ENCODE measurements around the gene ZC3H4. TPM values are rescaled to one million over a fixed set of nuclear protein-coding genes. Genes with fewer than 3 reads are reported as not detected.
"Not testable (repeated sequence)": the region's sequence is repeated elsewhere in the genome, so short reads cannot be mapped to it uniquely, and the experiment has no call there.

ZC3H4 gene
- total and polyA plus RNA-seq, 8 donors, result 4.7 to 78.5 (median 20.2) TPM

- intact Hi-C loops (cut with DNase I; ENCODE audit: low total_unique reads), result no loop called here
- no peak for DNase-seq
- peaks cover 42 to 81% (median 61%) of the 10 kb centered on the region in 4 donors for H3K4me1 ChIP-seq
- H3K36me3 ChIP-seq, result peaks cover 0 to 8% (median 0%) of the 10 kb centered on the region in 4 donors
- WGBS, 5 donors, result 61 to 85% (median 75%) methylated on average over 2 of the region's 2 CpGs
- H3K27ac ChIP-seq, result peak overlapping the region; percentile 83 to 100 (median 100)
- no peaks in the 10 kb centered on the region for H3K27me3 ChIP-seq
- H3K9me3 ChIP-seq, result no peaks in the 10 kb centered on the region
- TF ChIP-seq EP300 (IDR thresholded peaks at IDR 0.05) (no peak), CTCF (IDR thresholded peaks at IDR 0.05) (no peak), POLR2AphosphoS5 (IDR thresholded peaks at IDR 0.05) (no peak), POLR2A (IDR thresholded peaks at IDR 0.05) (no peak)
- no peak overlapping the region for H3K4me3 ChIP-seq
Measured at GRCh38 chr19:47106821-47107201, 6.8 kb downstream of the ZC3H4 start.

- WGBS, 5 donors, result 55 to 83% (median 65%) methylated on average over 2 of the region's 2 CpGs
- Histone ChIP-seq H3K9me3 (no peaks in the 10 kb centered on the region), H3K4me1 (peaks cover 42 to 86% (median 64%) of the 10 kb centered on the region in 4 donors), H3K4me3 (no peak overlapping the region), H3K27me3 (no peaks in the 10 kb centered on the region), H3K36me3 (peaks cover 0 to 8% (median 0%) of the 10 kb centered on the region in 4 donors), H3K27ac (peak overlapping the region in 4 of 5 donors; percentile 99 to 100 (median 100))
- intact Hi-C loops (cut with DNase I; ENCODE audit: low total_unique reads), result no loop called here
- TF ChIP-seq EP300 (IDR thresholded peaks at IDR 0.05) (no peak), CTCF (IDR thresholded peaks at IDR 0.05) (no peak), POLR2A (IDR thresholded peaks at IDR 0.05) (no peak), POLR2AphosphoS5 (IDR thresholded peaks at IDR 0.05) (no peak)
- DNase-seq, result no peak
Measured at GRCh38 chr19:47105874-47106273, 7.7 kb downstream of the ZC3H4 start.

GRCh38 chr19:47104680-47105079 lies 8.9 kb downstream of the ZC3H4 start:
- peaks cover 38 to 83% (median 60%) of the 10 kb centered on the region in 4 donors for H3K4me1 ChIP-seq
- H3K4me3 ChIP-seq, result no peak overlapping the region
- 76 to 92% (median 91%) methylated on average over 9 of the region's 9 CpGs for WGBS, 5 donors
- no peaks in the 10 kb centered on the region for H3K9me3 ChIP-seq
- H3K27me3 ChIP-seq, result no peaks in the 10 kb centered on the region
- intact Hi-C loops (cut with DNase I; ENCODE audit: low total_unique reads), result no loop called here
- no peak for DNase-seq
- no peak for TF ChIP-seq POLR2AphosphoS5 (IDR thresholded peaks at IDR 0.05)
- no peak for TF ChIP-seq CTCF (IDR thresholded peaks at IDR 0.05)
- TF ChIP-seq POLR2A (IDR thresholded peaks at IDR 0.05), result no peak
- TF ChIP-seq EP300 (IDR thresholded peaks at IDR 0.05), result no peak
- H3K27ac ChIP-seq, result peak overlapping the region in 1 of 5 donors; percentile 100
- H3K36me3 ChIP-seq, result peaks cover 0 to 8% (median 0%) of the 10 kb centered on the region in 4 donors

GRCh38 chr19:47102346-47103060 lies 11.1 kb downstream of the ZC3H4 start:
- no peak for TF ChIP-seq EP300 (IDR thresholded peaks at IDR 0.05)
- no peak for TF ChIP-seq POLR2A (IDR thresholded peaks at IDR 0.05)
- TF ChIP-seq CTCF (IDR thresholded peaks at IDR 0.05), result no peak
- no peak for TF ChIP-seq POLR2AphosphoS5 (IDR thresholded peaks at IDR 0.05)
- DNase-seq, result peak in 1 of 2 donors; percentile 29
- Histone ChIP-seq H3K9me3 (no peaks in the 10 kb centered on the region), H3K36me3 (peaks cover 0 to 8% (median 0%) of the 10 kb centered on the region in 4 donors), H3K4me1 (peaks cover 38 to 83% (median 62%) of the 10 kb centered on the region in 4 donors), H3K27me3 (no peaks in the 10 kb centered on the region), H3K27ac (peak overlapping the region in 1 of 5 donors; percentile 32), H3K4me3 (no peak overlapping the region)
- WGBS, 5 donors, result 75 to 89% (median 81%) methylated on average over 9 of the region's 9 CpGs
- intact Hi-C loops (cut with DNase I; ENCODE audit: low total_unique reads), result no loop called here

- 92 to 98% (median 97%) methylated on average over 4 of the region's 4 CpGs for WGBS, 5 donors
- H3K4me3 ChIP-seq; H3K9me3 ChIP-seq; DNase-seq; H3K27ac ChIP-seq; H3K36me3 ChIP-seq; intact Hi-C loops (cut with DNase I; ENCODE audit: low total_unique reads); H3K27me3 ChIP-seq: not testable (repeated sequence)
- H3K4me1 ChIP-seq, result peaks cover 38 to 83% (median 61%) of the 10 kb centered on the region in 4 donors
Measured at GRCh38 chr19:47101116-47101515, 12.5 kb downstream of the ZC3H4 start.

Measured in stomach (tissue), 9 donors.